C4-2B (cell line): ENCODE data around the gene IFT25.

Experiments used
- CTCF ChIP-seq: fragments of 450-650 bp; conservative IDR thresholded peaks from 2 replicates; pipeline ENCODE4 v1.5.1; 2017; ENCODE audit warnings: mild to moderate bottlenecking
- ZFX ChIP-seq: fragments of 450-650 bp; IDR thresholded peaks from 2 replicates; pipeline ENCODE4 v1.6.1; 2017

- TF ChIP-seq CTCF (no peak), ZFX (no peak)
These were observed 3.2 kb downstream of the IFT25 start for GRCh38 chr1:53942127-53942957.
